Naive thymus-derived CD8-positive, alpha-beta T cell (primary cell): ENCODE results near the gene ARMC9. TPM values are rescaled to one million over a fixed set of nuclear protein-coding genes. Genes with fewer than 3 reads are reported as not detected.

Experiments
- ATAC-seq, 2 donors: fragments of 150-1000 bp; cut with Tn5 transposase in 1 of 2; sonication (Bioruptor Pico), chemical (Tn5 transposase) in 1 of 2; 1 replicate in 1 of 2; 2 replicates in 1 of 2; pipeline ENCODE4 v1.10.0; 2021; ENCODE audit warnings: mild to moderate bottlenecking in 2 of 2, moderate library complexity in 2 of 2
- POLR2A ChIA-PET: fragments of 350-600 bp; sonication (Branson Sonifier 250); formaldehyde crosslinking; loops from one replicate; lab custom pipeline; 2021; ENCODE audit warnings: antibody characterized with exemption; lab: Charles Lee
- DNase-seq, 10 donors: peaks; one replicate each; pipeline versions ENCODE4 v3.0.0 to v3.0.0-alpha.2; 2020 to 2022
- H3K27ac Mint-ChIP-seq, 10 donors: one replicate each; pipeline ENCODE4 v1.8.0; 2020 to 2022; ENCODE audit warnings: mild to moderate bottlenecking in 10 of 10, mixed read lengths in 10 of 10, moderate library complexity in 4 of 10, inconsistent platforms in 1 of 10
- H3K27me3 Mint-ChIP-seq, 5 donors: one replicate each; pipeline ENCODE4 v1.8.0; 2021 to 2022; ENCODE audit warnings: mixed read lengths in 5 of 5
- H3K36me3 Mint-ChIP-seq, 3 donors: one replicate each; pipeline ENCODE4 v1.8.0; 2020 to 2022; ENCODE audit warnings: mixed read lengths in 3 of 3, mild to moderate bottlenecking in 2 of 3, inconsistent platforms in 1 of 3
- H3K4me1 Mint-ChIP-seq, 4 donors: one replicate each; pipeline ENCODE4 v1.8.0; 2021 to 2022; ENCODE audit warnings: mixed read lengths in 4 of 4
- H3K4me3 Mint-ChIP-seq, 10 donors: one replicate each; pipeline ENCODE4 v1.8.0; 2020 to 2022; ENCODE audit warnings: mild to moderate bottlenecking in 10 of 10, mixed read lengths in 10 of 10, moderate library complexity in 6 of 10, inconsistent platforms in 1 of 10
- H3K9me3 Mint-ChIP-seq, 9 donors: one replicate each; pipeline ENCODE4 v1.8.0; 2020 to 2022; ENCODE audit warnings: mixed read lengths in 9 of 9, mild to moderate bottlenecking in 3 of 9, inconsistent platforms in 1 of 9, moderate library complexity in 1 of 9
- polyA plus RNA-seq, 3 donors: library from polyadenylated mRNA; unstranded; fragments of 300-500 nt; fragmentation: Illumina TruSeq; gene quantifications; one replicate each; pipeline ENCODE4 v1.2.3, GENCODE V29; 2021
- total RNA-seq, 8 experiments: library from RNA in 2 of 8; stranded (reverse) in 2 of 8; gene quantifications; one replicate each; pipeline ENCODE4 v1.2.3 and lab custom pipeline; 2021 to 2026

Gene ARMC9
- total and polyA plus RNA-seq, 5 experiments from 2014 or later: 0.78 to 2.6 (median 2.0) TPM

- Mint-ChIP-seq H3K4me3 (peak overlapping the region in 2 of 10 donors; percentile 23 to 68), H3K27ac (peak overlapping the region in 3 of 10 donors; percentile 38 to 76 (median 42)), H3K36me3 (peaks cover 4 to 15% (median 15%) of the 10 kb centered on the region in 3 donors), H3K4me1 (peaks cover 0 to 27% (median 7%) of the 10 kb centered on the region in 4 donors), H3K27me3 (peaks cover 0 to 19% (median 3%) of the 10 kb centered on the region in 5 donors), H3K9me3 (peaks cover 0 to 19% (median 14%) of the 10 kb centered on the region in 9 donors)
- ATAC-seq: peak in 1 of 2 donors; percentile 28
- POLR2A ChIA-PET: no interaction called here
- no peak for DNase-seq
Observed at GRCh38 chr2:231321556-231322334, 123.3 kb downstream of the ARMC9 start.

GRCh38 chr2:231323316-231323715 is 124.9 kb downstream of the ARMC9 start:
- Mint-ChIP-seq H3K27ac (no peak overlapping the region), H3K4me3 (no peak overlapping the region), H3K36me3 (peaks cover 0 to 5% (median 3%) of the 10 kb centered on the region in 3 donors), H3K4me1 (peaks cover 0 to 27% (median 7%) of the 10 kb centered on the region in 4 donors), H3K9me3 (peaks cover 0 to 6% (median 3%) of the 10 kb centered on the region in 9 donors), H3K27me3 (peaks cover 0 to 19% (median 3%) of the 10 kb centered on the region in 5 donors)
- POLR2A ChIA-PET: no interaction called here
- no peak for ATAC-seq
- DNase-seq: no peak

GRCh38 chr2:231325826-231326225 is 127.4 kb downstream of the ARMC9 start:
- Mint-ChIP-seq H3K27me3 (peaks cover 0 to 11% (median 3%) of the 10 kb centered on the region in 5 donors), H3K27ac (no peak overlapping the region), H3K36me3 (no peaks in the 10 kb centered on the region), H3K4me1 (peaks cover 0 to 18% (median 6%) of the 10 kb centered on the region in 4 donors), H3K4me3 (no peak overlapping the region), H3K9me3 (no peaks in the 10 kb centered on the region)
- DNase-seq (no peak), ATAC-seq (no peak)
- POLR2A ChIA-PET: no interaction called here

- ATAC-seq (no peak), DNase-seq (no peak)
- POLR2A ChIA-PET: no interaction called here
- Mint-ChIP-seq H3K4me3 (no peak overlapping the region), H3K27me3 (peaks cover 0 to 11% (median 3%) of the 10 kb centered on the region in 5 donors), H3K4me1 (peaks cover 0 to 15% (median 6%) of the 10 kb centered on the region in 4 donors), H3K9me3 (no peaks in the 10 kb centered on the region), H3K27ac (no peak overlapping the region), H3K36me3 (no peaks in the 10 kb centered on the region)
Observed at GRCh38 chr2:231326404-231326803, 128.0 kb downstream of the ARMC9 start.

- no peak overlapping the region for H3K4me3 Mint-ChIP-seq
- H3K27me3 Mint-ChIP-seq: peaks cover 0 to 4% (median 0%) of the 10 kb centered on the region in 5 donors
- H3K9me3 Mint-ChIP-seq: no peaks in the 10 kb centered on the region
Observed at GRCh38 chr2:231330311-231330710, 131.9 kb downstream of the ARMC9 start.

GRCh38 chr2:231331533-231331932 is 133.1 kb downstream of the ARMC9 start:
- no peaks in the 10 kb centered on the region for H3K9me3 Mint-ChIP-seq

More at GRCh38 chr2:231330311-231330710, 131.9 kb downstream of the ARMC9 start:
- Mint-ChIP-seq H3K4me1 (no peaks in the 10 kb centered on the region), H3K36me3 (peaks cover 0 to 3% (median 0%) of the 10 kb centered on the region in 3 donors), H3K27ac (no peak overlapping the region)
- no peak for ATAC-seq
- no peak for DNase-seq
- POLR2A ChIA-PET: no interaction called here

GRCh38 chr2:231332388-231332787 is 134.0 kb downstream of the ARMC9 start:
- POLR2A ChIA-PET: no interaction called here
- Mint-ChIP-seq H3K27me3 (peaks cover 0 to 4% (median 0%) of the 10 kb centered on the region in 5 donors), H3K9me3 (no peaks in the 10 kb centered on the region), H3K27ac (no peak overlapping the region), H3K4me3 (no peak overlapping the region), H3K36me3 (peaks cover 0 to 3% (median 0%) of the 10 kb centered on the region in 3 donors), H3K4me1 (no peaks in the 10 kb centered on the region)
- ATAC-seq (no peak), DNase-seq (no peak)

More at GRCh38 chr2:231331533-231331932, 133.1 kb downstream of the ARMC9 start:
- H3K4me1 Mint-ChIP-seq: no peaks in the 10 kb centered on the region
- peaks cover 0 to 3% (median 0%) of the 10 kb centered on the region in 3 donors for H3K36me3 Mint-ChIP-seq
- H3K27ac Mint-ChIP-seq: no peak overlapping the region
- H3K27me3 Mint-ChIP-seq: peaks cover 0 to 4% (median 0%) of the 10 kb centered on the region in 5 donors
- DNase-seq (no peak), ATAC-seq (no peak)
- POLR2A ChIA-PET: no interaction called here
- no peak overlapping the region for H3K4me3 Mint-ChIP-seq

- no peaks in the 10 kb centered on the region for H3K9me3 Mint-ChIP-seq
- H3K4me1 Mint-ChIP-seq: no peaks in the 10 kb centered on the region
- H3K4me3 Mint-ChIP-seq: no peak overlapping the region
- ATAC-seq (no peak), DNase-seq (no peak)
- peaks cover 0 to 4% (median 0%) of the 10 kb centered on the region in 5 donors for H3K27me3 Mint-ChIP-seq
- H3K27ac Mint-ChIP-seq: no peak overlapping the region
- POLR2A ChIA-PET: no interaction called here
- H3K36me3 Mint-ChIP-seq: peaks cover 0 to 3% (median 0%) of the 10 kb centered on the region in 3 donors
Observed at GRCh38 chr2:231332872-231333500, 134.6 kb downstream of the ARMC9 start.

- DNase-seq: no peak
- ATAC-seq: no peak
- H3K27me3 Mint-ChIP-seq: peaks cover 0 to 4% (median 0%) of the 10 kb centered on the region in 5 donors
Observed at GRCh38 chr2:231334179-231334930, 135.9 kb downstream of the ARMC9 start.

GRCh38 chr2:231334981-231335380 is 136.6 kb downstream of the ARMC9 start:
- ATAC-seq (no peak), DNase-seq (no peak)
- Mint-ChIP-seq H3K36me3 (peaks cover 0 to 3% (median 0%) of the 10 kb centered on the region in 3 donors), H3K27me3 (peaks cover 0 to 4% (median 0%) of the 10 kb centered on the region in 5 donors), H3K4me3 (no peak overlapping the region), H3K4me1 (no peaks in the 10 kb centered on the region), H3K27ac (no peak overlapping the region), H3K9me3 (no peaks in the 10 kb centered on the region)
- POLR2A ChIA-PET: no interaction called here

More at GRCh38 chr2:231334179-231334930, 135.9 kb downstream of the ARMC9 start:
- H3K36me3 Mint-ChIP-seq: peaks cover 0 to 3% (median 0%) of the 10 kb centered on the region in 3 donors
- no peaks in the 10 kb centered on the region for H3K9me3 Mint-ChIP-seq
- POLR2A ChIA-PET: no interaction called here
- no peak overlapping the region for H3K4me3 Mint-ChIP-seq
- H3K4me1 Mint-ChIP-seq: no peaks in the 10 kb centered on the region
- peak overlapping the region in 1 of 10 donors; percentile 80 for H3K27ac Mint-ChIP-seq

- H3K27ac Mint-ChIP-seq: no peak overlapping the region
- H3K27me3 Mint-ChIP-seq: peaks cover 0 to 4% (median 0%) of the 10 kb centered on the region in 5 donors
- DNase-seq: no peak
- no peak overlapping the region for H3K4me3 Mint-ChIP-seq
- no peak for ATAC-seq
- POLR2A ChIA-PET: interaction anchor here (0.6 kb wide), 1 partner anchor 207 kb away, joined by 3 read pairs; no protein-coding TSS in a partner anchor
- H3K9me3 Mint-ChIP-seq: no peaks in the 10 kb centered on the region
- H3K4me1 Mint-ChIP-seq: no peaks in the 10 kb centered on the region
- peaks cover 0 to 3% (median 0%) of the 10 kb centered on the region in 3 donors for H3K36me3 Mint-ChIP-seq
Observed at GRCh38 chr2:231335591-231335990, 137.2 kb downstream of the ARMC9 start.

- Mint-ChIP-seq H3K27ac (no peak overlapping the region), H3K36me3 (peaks cover 0 to 3% (median 0%) of the 10 kb centered on the region in 3 donors), H3K4me1 (no peaks in the 10 kb centered on the region), H3K9me3 (no peaks in the 10 kb centered on the region), H3K27me3 (peaks cover 0 to 4% (median 0%) of the 10 kb centered on the region in 5 donors), H3K4me3 (no peak overlapping the region)
- ATAC-seq: no peak
- POLR2A ChIA-PET: interaction anchor here (0.6 kb wide), 1 partner anchor 206 kb away, joined by 3 read pairs; no protein-coding TSS in a partner anchor
- no peak for DNase-seq
Observed at GRCh38 chr2:231336236-231336635, 137.8 kb downstream of the ARMC9 start.
